GM21825 (cell line): ENCODE data around the gene GARNL3.

Experiments used
- ATAC-seq: cut with Tn5 transposase; IDR thresholded peaks from one replicate; pipeline ENCODE4 v1.9.1; 2021; ENCODE audit warnings: mild to moderate bottlenecking, moderate library complexity; ENCODE audit not compliant: unreplicated experiment

GARNL3 gene

GRCh38 chr9:127398715-127399400 is 134.3 kb downstream of the GARNL3 start:
- ATAC-seq = no peak

DNA sequence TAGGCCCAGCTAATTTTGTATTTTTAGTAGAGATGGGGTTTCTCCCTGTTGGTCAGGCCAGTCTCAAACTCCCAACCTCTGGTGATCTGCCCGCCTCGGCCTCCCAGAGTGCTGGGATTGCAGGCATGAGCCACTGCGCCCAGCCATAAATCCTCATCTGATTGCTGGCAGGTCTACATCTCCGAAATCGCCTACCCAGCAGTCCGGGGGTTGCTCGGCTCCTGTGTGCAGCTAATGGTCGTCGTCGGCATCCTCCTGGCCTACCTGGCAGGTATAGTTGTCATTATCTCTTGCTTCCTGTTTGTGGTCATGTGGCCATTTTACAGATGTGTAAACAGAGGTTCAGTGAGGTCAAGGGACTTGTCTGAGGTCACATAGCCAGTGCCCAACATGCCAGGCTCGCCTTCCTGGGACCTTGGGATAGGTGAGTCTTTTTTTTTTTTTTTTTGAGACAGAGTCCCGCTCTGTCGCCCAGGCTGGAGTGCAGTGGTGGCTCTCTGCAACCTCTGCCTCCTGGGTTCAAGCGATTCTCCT is 135.2 kb downstream of the GARNL3 start:
- no peak for ATAC-seq

- no peak for ATAC-seq
Measured at GRCh38 chr9:127402401-127403090, 138.0 kb downstream of the GARNL3 start.

DNA sequence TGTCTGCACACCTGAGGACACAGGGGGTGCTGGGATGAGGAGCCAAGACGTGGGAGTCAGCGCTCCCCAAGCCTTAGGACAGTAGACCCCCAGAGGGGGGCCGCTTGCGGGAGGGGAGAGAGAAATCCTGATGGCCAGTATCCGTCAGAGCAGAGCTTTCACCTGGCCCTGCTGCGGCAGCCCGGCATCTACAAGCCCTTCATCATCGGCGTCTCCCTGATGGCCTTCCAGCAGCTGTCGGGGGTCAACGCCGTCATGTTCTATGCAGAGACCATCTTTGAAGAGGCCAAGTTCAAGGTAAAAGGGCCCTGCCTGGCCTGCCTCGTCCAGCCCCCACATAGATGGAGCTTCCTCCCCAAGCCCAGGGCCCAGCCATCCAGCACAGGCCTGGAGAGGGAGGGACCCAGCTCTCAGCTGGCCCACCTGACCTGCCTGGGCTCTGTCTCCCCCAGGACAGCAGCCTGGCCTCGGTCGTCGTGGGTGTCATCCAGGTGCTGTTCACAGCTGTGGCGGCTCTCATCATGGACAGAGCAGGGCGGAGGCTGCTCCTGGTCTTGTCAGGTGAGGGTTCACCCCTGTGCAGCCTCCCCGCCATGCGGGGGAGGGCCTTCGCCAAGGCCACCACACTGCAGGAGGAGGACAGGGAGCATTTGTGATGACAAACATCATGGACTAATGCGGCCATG is 139.1 kb downstream of the GARNL3 start:
- no peak for ATAC-seq

- ATAC-seq = no peak
Measured at GRCh38 chr9:127404631-127405030, 140.1 kb downstream of the GARNL3 start.

DNA sequence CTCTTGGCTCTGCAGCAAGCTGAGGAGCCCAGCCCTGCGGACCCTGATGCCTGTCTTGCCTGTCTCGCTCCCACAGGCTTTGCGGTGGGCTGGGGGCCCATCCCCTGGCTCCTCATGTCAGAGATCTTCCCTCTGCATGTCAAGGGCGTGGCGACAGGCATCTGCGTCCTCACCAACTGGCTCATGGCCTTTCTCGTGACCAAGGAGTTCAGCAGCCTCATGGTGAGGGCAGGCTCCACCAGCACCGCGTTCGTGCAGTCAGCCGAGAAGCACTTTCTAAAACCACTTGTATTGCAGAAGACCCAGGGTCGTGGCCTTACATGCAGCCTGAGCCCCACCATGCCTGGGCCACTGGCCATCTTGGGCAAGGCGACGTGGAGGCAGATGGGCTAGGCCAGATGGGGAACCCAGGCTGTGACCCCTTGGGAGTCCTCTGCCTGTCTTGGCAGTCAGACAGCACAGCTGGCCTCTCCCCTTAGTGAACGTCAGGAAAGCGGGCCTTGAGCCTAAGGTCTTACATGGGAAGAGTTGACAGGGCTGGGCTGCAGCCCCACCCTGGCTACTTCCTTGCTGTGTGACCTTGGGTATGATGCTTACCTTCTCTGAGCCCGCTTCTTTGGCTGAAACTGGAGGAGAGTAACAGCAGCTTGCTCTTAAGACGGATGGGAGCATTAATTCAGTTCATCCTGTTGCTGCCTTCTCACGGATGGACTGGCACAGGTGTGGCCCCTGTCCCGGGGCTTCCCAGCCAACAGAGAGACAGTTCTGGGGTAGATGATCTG is 141.0 kb downstream of the GARNL3 start:
- no peak for ATAC-seq

DNA sequence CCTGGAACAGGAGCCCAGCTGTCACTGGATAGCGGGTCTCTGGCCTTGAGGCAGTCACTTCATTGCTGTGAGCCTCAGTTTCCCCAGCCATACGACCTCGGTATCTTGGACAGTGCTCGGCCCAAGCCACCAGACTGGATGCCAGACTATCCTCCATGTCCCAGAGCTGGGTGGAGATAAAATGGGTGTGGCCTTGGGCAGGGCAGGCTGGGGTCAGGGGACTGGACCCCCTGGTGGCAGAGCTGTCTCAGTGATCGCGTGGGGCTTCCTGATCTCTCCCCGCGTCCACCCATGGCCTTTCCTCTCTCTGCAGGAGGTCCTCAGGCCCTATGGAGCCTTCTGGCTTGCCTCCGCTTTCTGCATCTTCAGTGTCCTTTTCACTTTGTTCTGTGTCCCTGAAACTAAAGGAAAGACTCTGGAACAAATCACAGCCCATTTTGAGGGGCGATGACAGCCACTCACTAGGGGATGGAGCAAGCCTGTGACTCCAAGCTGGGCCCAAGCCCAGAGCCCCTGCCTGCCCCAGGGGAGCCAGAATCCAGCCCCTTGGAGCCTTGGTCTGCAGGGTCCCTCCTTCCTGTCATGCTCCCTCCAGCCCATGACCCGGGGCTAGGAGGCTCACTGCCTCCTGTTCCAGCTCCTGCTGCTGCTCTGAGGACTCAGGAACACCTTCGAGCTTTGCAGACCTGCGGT is 142.4 kb downstream of the GARNL3 start:
- ATAC-seq = no peak

DNA sequence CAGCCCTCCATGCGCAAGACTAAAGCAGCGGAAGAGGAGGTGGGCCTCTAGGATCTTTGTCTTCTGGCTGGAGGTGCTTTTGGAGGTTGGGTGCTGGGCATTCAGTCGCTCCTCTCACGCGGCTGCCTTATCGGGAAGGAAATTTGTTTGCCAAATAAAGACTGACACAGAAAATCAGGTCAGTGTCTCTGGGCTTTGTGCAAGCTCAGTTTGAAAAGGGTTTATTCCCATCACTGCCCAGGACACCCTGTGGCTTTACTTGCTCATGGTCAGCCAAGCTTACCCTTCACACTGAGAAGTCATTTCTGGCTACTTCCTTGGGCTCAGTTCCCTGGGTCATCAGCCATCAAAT is 142.9 kb downstream of the GARNL3 start:
- no peak for ATAC-seq

GRCh38 chr9:127411122-127411521 is 146.5 kb downstream of the GARNL3 start:
- ATAC-seq = no peak

- no peak for ATAC-seq
Measured at GRCh38 chr9:127415141-127415540, 150.6 kb downstream of the GARNL3 start.

GRCh38 chr9:127415657-127416056 is 151.1 kb downstream of the GARNL3 start:
- no peak for ATAC-seq

GRCh38 chr9:127417131-127418036 is 152.8 kb downstream of the GARNL3 start:
- no peak for ATAC-seq

- ATAC-seq = no peak
Measured at GRCh38 chr9:127418037-127418471, 153.5 kb downstream of the GARNL3 start.

DNA sequence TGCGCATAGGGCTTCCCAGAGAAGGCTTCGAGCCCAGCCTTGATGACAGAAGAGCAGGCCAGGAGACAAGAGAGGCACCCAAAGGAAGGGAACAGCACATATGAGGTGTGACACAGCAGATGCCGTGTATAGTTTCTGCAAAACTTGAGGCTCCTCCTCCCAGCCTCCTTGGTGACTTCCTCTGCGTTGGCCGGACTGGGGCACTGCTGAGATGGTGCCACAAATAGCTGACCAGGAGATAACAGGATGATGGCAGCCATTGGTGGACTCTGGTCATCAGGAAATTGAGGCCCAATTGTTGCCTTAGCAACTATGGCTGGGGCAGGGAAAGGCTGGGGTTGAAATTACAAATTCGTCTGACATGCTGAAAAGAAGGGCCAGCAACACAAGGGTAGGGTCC is 154.8 kb downstream of the GARNL3 start:
- ATAC-seq = no peak

- ATAC-seq = no peak
Measured at GRCh38 chr9:127421057-127421456, 156.5 kb downstream of the GARNL3 start.

- ATAC-seq = no peak
Measured at GRCh38 chr9:127422133-127422782, 157.7 kb downstream of the GARNL3 start.

- ATAC-seq = no peak
Measured at GRCh38 chr9:127422787-127423186, 158.2 kb downstream of the GARNL3 start.

GRCh38 chr9:127423476-127423933 is 158.9 kb downstream of the GARNL3 start:
- ATAC-seq = no peak
